AG04450 (cell line): ENCODE results near the gene IL4. TPM values are rescaled to one million over a fixed set of nuclear protein-coding genes. Genes with fewer than 3 reads are reported as not detected.

Source experiments
- CTCF ChIA-PET: fragments of 300-600, 350-600 bp; formaldehyde crosslinking; extraction: SDS; loops from one replicate; lab custom pipeline; 2022; ENCODE audit warnings: antibody characterized with exemption, inconsistent platforms; lab: Charles Lee
- POLR2A ChIA-PET: fragments of 350-600 bp; formaldehyde crosslinking; extraction: SDS; loops from one replicate; lab custom pipeline; 2021; ENCODE audit warnings: antibody characterized with exemption, inconsistent platforms; lab: Yijun Ruan, JAX
- DNase-seq: peaks from one replicate; pipeline ENCODE4 v3.0.0-alpha.2; 2011; ENCODE audit warnings: low read depth, low spot score
- H3K27ac ChIP-seq: one replicate; pipeline ENCODE4 v1.5.1; 2012; ENCODE audit warnings: low read depth, low read length, control low read depth
- H3K27me3 ChIP-seq: one replicate; pipeline ENCODE4 v1.6.0; 2012; ENCODE audit warnings: low read length; ENCODE audit not compliant: control insufficient read depth, insufficient read depth
- H3K4me3 ChIP-seq: 2 replicates; pipeline ENCODE4 v1.5.1; 2011; ENCODE audit warnings: mild to moderate bottlenecking, low read depth, low read length, control low read depth
- H3K9me3 ChIP-seq: 2 replicates; pipeline ENCODE4 v1.5.1; 2012; ENCODE audit warnings: low read length; ENCODE audit not compliant: control insufficient read depth, insufficient read depth
- polyA plus RNA-seq: library from polyadenylated mRNA; depleted of rRNA; stranded (reverse); fragments of >200 nt; gene quantifications from 2 replicates; pipeline ENCODE4 v1.2.3, GENCODE V29; 2011; rRNA removed
- TF ChIP-seq, protein P1 (sequence below): IDR thresholded peaks from 2 replicates; pipeline ENCODE4 v1.5.1; 2011; ENCODE audit warnings: low read depth, low read length, control low read depth, inconsistent platforms

The IL4 gene
- polyA plus RNA-seq, 1 experiment = not detected

DNA sequence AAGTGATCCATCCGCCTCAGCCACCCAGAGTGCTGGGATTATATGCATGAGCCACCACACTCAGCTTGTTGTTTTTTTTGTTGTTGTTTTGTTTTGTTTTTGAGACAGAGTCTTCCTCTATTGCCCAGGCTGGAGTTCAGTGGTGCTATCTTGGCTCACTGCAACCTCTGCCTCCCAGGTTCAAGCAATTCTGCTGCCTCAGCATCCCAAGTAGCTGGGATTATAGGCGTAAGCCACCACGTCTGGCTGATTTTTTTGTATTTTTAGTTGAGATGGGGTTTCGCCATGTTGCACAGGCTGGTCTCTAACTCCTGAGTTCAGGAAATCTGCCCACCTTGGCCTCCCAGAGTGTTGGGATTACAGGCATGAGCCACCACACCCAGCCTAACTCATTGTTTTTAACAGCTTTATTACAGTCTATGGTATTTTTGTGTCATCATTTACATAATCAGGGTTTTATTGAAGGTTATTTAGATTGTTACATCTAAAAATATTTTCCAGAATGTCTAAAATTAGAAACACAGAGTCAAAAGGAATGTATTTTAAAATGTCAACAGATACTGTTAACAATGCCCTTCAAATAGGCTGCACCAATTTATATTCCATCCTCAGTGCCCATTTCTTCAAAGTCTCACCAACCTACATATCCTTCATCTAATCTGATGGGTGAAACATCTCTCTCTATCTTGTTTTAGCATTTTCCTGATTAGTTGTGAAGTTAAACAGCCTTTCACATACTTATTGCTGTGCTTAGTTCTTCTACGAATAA, 44.9 kb downstream of the IL4 start:
- H3K27me3 ChIP-seq = no peaks in the 10 kb centered on the region
- no peaks in the 10 kb centered on the region for H3K9me3 ChIP-seq
- TF ChIP-seq, protein P1, sequence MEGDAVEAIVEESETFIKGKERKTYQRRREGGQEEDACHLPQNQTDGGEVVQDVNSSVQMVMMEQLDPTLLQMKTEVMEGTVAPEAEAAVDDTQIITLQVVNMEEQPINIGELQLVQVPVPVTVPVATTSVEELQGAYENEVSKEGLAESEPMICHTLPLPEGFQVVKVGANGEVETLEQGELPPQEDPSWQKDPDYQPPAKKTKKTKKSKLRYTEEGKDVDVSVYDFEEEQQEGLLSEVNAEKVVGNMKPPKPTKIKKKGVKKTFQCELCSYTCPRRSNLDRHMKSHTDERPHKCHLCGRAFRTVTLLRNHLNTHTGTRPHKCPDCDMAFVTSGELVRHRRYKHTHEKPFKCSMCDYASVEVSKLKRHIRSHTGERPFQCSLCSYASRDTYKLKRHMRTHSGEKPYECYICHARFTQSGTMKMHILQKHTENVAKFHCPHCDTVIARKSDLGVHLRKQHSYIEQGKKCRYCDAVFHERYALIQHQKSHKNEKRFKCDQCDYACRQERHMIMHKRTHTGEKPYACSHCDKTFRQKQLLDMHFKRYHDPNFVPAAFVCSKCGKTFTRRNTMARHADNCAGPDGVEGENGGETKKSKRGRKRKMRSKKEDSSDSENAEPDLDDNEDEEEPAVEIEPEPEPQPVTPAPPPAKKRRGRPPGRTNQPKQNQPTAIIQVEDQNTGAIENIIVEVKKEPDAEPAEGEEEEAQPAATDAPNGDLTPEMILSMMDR = no peak
- DNase-seq = no peak
- no peak overlapping the region for H3K4me3 ChIP-seq
- CTCF ChIA-PET = interaction anchor here (2.2 kb wide), 1 partner anchor 101 kb away, joined by 9 read pairs; no protein-coding TSS in a partner anchor
- POLR2A ChIA-PET = no interaction called here
- no peak overlapping the region for H3K27ac ChIP-seq

DNA sequence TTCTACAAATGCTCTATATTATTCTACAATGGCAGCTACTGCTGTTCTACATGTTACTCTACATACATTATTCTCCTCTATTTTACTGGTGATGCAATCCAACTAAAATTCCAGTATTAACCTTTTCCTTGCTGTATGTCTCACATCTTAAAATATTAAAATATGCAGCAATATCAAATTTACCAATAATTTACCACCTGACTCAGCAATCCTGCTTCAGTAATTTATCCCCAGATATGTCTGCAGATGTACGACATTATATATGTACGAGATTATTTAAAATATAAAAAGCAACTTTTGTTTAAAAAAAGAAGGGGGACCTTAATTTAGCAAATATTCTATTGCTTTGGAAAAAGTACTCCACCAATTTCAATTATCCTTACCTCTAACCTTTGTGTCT, 52.0 kb downstream of the IL4 start:
- Histone ChIP-seq H3K27me3 (no peaks in the 10 kb centered on the region), H3K9me3 (no peaks in the 10 kb centered on the region), H3K27ac (no peak overlapping the region), H3K4me3 (no peak overlapping the region)
- TF ChIP-seq, protein P1 = no peak
- CTCF ChIA-PET = interaction anchor here (0.8 to 3.3 kb wide), 2 partner anchors 10 to 95 kb away, joined by 3 to 15 read pairs; no protein-coding TSS in a partner anchor
- POLR2A ChIA-PET = no interaction called here
- no peak for DNase-seq

DNA sequence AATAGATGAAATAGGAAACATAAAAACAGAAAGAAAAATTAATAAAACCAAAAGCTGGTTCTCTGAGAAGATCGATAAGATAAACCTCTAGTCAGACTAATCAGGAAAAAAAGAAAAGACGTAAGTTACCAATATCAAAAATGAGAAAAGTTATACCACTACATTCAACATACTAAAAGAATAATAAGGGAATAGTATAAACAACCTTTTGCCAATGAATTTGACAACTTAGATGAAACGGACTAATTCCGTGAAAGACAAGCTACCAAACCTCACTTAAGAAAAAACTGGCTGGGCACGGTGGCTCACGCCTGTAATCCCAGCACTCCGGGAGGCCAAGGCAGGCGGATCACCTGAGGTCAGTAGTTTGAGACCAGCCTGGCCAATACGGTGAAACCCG, 56.1 kb downstream of the IL4 start:
- ChIA-PET POLR2A (no interaction called here), CTCF (interaction anchor here (0.7 to 1.2 kb wide), 2 partner anchors 15 to 91 kb away, joined by 4 read pairs; no protein-coding TSS in a partner anchor)
- no peak overlapping the region for H3K4me3 ChIP-seq
- no peak overlapping the region for H3K27ac ChIP-seq
- H3K9me3 ChIP-seq = no peaks in the 10 kb centered on the region
- DNase-seq = no peak
- no peaks in the 10 kb centered on the region for H3K27me3 ChIP-seq
- TF ChIP-seq, protein P1 = no peak

Other genes starting within 250 kb of the IL4 start
- 22.6 and 30.0 TPM in 2 replicates for gene IRF1, start 183.2 kb upstream of the IL4 start, polyA plus RNA-seq
- gene IL5, start 130.5 kb upstream of the IL4 start, polyA plus RNA-seq = not detected in 2 replicates
- 17.6 and 25.3 TPM in 2 replicates for gene RAD50, start 117.0 kb upstream of the IL4 start, polyA plus RNA-seq
- gene IL13, start 15.8 kb upstream of the IL4 start, polyA plus RNA-seq = not detected in 2 replicates
- gene KIF3A, start 63.6 kb downstream of the IL4 start, polyA plus RNA-seq = 6.7 and 8.9 TPM in 2 replicates
- not detected in 2 replicates for gene CCNI2, start 73.4 kb downstream of the IL4 start, polyA plus RNA-seq
- gene SEPTIN8, start 103.2 kb downstream of the IL4 start, polyA plus RNA-seq = 62.4 and 70.0 TPM in 2 replicates
- 0.05 TPM in 1 of 2 replicates, not detected in the other for gene SOWAHA, start 139.3 kb downstream of the IL4 start, polyA plus RNA-seq
- gene SHROOM1, start 156.7 kb downstream of the IL4 start, polyA plus RNA-seq = 4.5 and 6.0 TPM in 2 replicates
- 0.14 and 0.15 TPM in 2 replicates for gene GDF9, start 192.5 kb downstream of the IL4 start, polyA plus RNA-seq
- 318 and 329 TPM in 2 replicates for gene UQCRQ, start 192.7 kb downstream of the IL4 start, polyA plus RNA-seq
- 0.61 and 0.91 TPM in 2 replicates for gene LEAP2, start 199.7 kb downstream of the IL4 start, polyA plus RNA-seq